ENCODE measurements around the gene SARNP.

- TF ChIP-seq, protein P1, sequence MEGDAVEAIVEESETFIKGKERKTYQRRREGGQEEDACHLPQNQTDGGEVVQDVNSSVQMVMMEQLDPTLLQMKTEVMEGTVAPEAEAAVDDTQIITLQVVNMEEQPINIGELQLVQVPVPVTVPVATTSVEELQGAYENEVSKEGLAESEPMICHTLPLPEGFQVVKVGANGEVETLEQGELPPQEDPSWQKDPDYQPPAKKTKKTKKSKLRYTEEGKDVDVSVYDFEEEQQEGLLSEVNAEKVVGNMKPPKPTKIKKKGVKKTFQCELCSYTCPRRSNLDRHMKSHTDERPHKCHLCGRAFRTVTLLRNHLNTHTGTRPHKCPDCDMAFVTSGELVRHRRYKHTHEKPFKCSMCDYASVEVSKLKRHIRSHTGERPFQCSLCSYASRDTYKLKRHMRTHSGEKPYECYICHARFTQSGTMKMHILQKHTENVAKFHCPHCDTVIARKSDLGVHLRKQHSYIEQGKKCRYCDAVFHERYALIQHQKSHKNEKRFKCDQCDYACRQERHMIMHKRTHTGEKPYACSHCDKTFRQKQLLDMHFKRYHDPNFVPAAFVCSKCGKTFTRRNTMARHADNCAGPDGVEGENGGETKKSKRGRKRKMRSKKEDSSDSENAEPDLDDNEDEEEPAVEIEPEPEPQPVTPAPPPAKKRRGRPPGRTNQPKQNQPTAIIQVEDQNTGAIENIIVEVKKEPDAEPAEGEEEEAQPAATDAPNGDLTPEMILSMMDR (IDR thresholded peaks at IDR 0.05): no peak
- no peak for TF ChIP-seq NFYB (CRISPR knock-in tag; conservative IDR thresholded peaks at IDR 0.05; ENCODE audit: low read depth)
- no peak for TF ChIP-seq TEAD1 (CRISPR knock-in tag; IDR thresholded peaks at IDR 0.05)
- TF ChIP-seq ZBTB21 (CRISPR knock-in tag; IDR thresholded peaks at IDR 0.05; ENCODE audit: borderline replicate concordance): no peak
These were observed 99.5 kb downstream of the SARNP start for GRCh38 chr12:55718015-55718414.

Data from WTC11 (cell line).